HepG2 (cell line): ENCODE measurements around the gene SMOC1. TPM values are rescaled to one million over a fixed set of nuclear protein-coding genes. Genes with fewer than 3 reads are reported as not detected.
A peak's percentile ranks its signal among the peaks of the same experiment; 100 is the strongest.

Experiments used
- ARNTL ChIP-seq: sonication (generic); formaldehyde crosslinking; IDR thresholded peaks from 2 replicates; pipeline ENCODE4 v1.4.0; 2020; ENCODE audit warnings: mild to moderate bottlenecking, missing genetic modification reagents
- CC2D1A ChIP-seq: sonication (generic); formaldehyde crosslinking; IDR thresholded peaks from 2 replicates; pipeline ENCODE4 v1.8.1; 2023; ENCODE audit warnings: mild to moderate bottlenecking, missing genetic modification reagents
- CSRNP2 ChIP-seq: sonication (generic); formaldehyde crosslinking; conservative IDR thresholded peaks from 2 replicates; pipeline ENCODE4 v1.8.0; 2022; ENCODE audit warnings: low read depth, missing genetic modification reagents
- GRHL1 ChIP-seq: sonication (generic); formaldehyde crosslinking; conservative IDR thresholded peaks from 2 replicates; pipeline ENCODE4 v1.8.0; 2022; ENCODE audit warnings: missing genetic modification reagents
- HES4 ChIP-seq: sonication (generic); formaldehyde crosslinking; IDR thresholded peaks from 2 replicates; pipeline ENCODE4 v1.9.0; 2021; ENCODE audit warnings: mild to moderate bottlenecking, missing genetic modification reagents, borderline replicate concordance
- HMG20A ChIP-seq: IDR thresholded peaks from 2 replicates; pipeline ENCODE4 v1.6.1; 2016; ENCODE audit warnings: borderline replicate concordance
- HMGXB3 ChIP-seq: sonication (generic); formaldehyde crosslinking; IDR thresholded peaks from 2 replicates; pipeline ENCODE4 v1.4.0; 2020; ENCODE audit warnings: missing genetic modification reagents, borderline replicate concordance
- HOXA9 ChIP-seq: sonication (generic); formaldehyde crosslinking; IDR thresholded peaks from 2 replicates; pipeline ENCODE4 v1.8.1; 2022; ENCODE audit warnings: missing genetic modification reagents, mild to moderate bottlenecking, moderate library complexity, borderline replicate concordance
- KAT8 ChIP-seq: IDR thresholded peaks from 2 replicates; pipeline ENCODE4 v1.6.1; 2016; ENCODE audit warnings: missing genetic modification reagents, missing compliant biosample characterization
- KDM5A ChIP-seq: fragments of 200-600 bp; sonication (generic); IDR thresholded peaks from 2 replicates; pipeline ENCODE4 v1.7.0; 2018; ENCODE audit warnings: antibody characterized with exemption, mild to moderate bottlenecking, low read length, borderline replicate concordance
- MIER3 ChIP-seq: IDR thresholded peaks from 2 replicates; pipeline ENCODE4 v1.6.1; 2016; ENCODE audit warnings: missing compliant biosample characterization, borderline replicate concordance
- PRDM10 ChIP-seq: sonication (generic); formaldehyde crosslinking; IDR thresholded peaks from 2 replicates; pipeline ENCODE4 v1.4.0; 2020; ENCODE audit warnings: low read depth, missing genetic modification reagents
- ZBTB44 ChIP-seq: sonication (generic); formaldehyde crosslinking; IDR thresholded peaks from 2 replicates; pipeline ENCODE4 v1.4.0; 2020; ENCODE audit warnings: missing genetic modification reagents
- ZBTB7A ChIP-seq: sonication (generic); formaldehyde crosslinking; IDR thresholded peaks from 2 replicates; pipeline ENCODE4 v1.8.0; 2022; ENCODE audit warnings: mild to moderate bottlenecking, missing genetic modification reagents
- ZMYM3 ChIP-seq: sonication (generic); formaldehyde crosslinking; IDR thresholded peaks from 2 replicates; pipeline ENCODE4 v1.5.1; 2020; ENCODE audit warnings: mild to moderate bottlenecking, missing genetic modification reagents
- ZNF33A ChIP-seq: sonication (generic); formaldehyde crosslinking; IDR thresholded peaks from 2 replicates; pipeline ENCODE4 v1.5.1; 2020; ENCODE audit warnings: missing genetic modification reagents, mild to moderate bottlenecking, moderate library complexity, borderline replicate concordance
- ZNF788 ChIP-seq: sonication (generic); formaldehyde crosslinking; IDR thresholded peaks from 2 replicates; pipeline ENCODE4 v1.5.0; 2020; ENCODE audit warnings: mild to moderate bottlenecking, missing genetic modification reagents, borderline replicate concordance
- polyA plus RNA-seq, 8 experiments: library from polyadenylated mRNA; depleted of rRNA in 3 of 8; stranded (reverse) in 7 of 8; unstranded in 1 of 8; fragments of >200 nt; fragmentation: Illumina TruSeq in 4 of 8; extraction: Trizol in 4 of 8; gene quantifications; 2 replicates each; pipeline versions ENCODE4 v1.2.1 to v1.2.3, GENCODE V29; 2011 to 2016; ENCODE audit warnings: low read depth in 4 of 8, missing spikeins in 1 of 8, mixed read lengths in 1 of 8; ENCODE audit not compliant: insufficient read depth in 1 of 8
- total RNA-seq, 5 experiments: library from RNA; depleted of rRNA; stranded (reverse); fragments of >200 nt; fragmentation: Illumina TruSeq; extraction: Trizol; gene quantifications; 2 replicates each; pipeline ENCODE4 v1.2.3, GENCODE V29; 2016; ENCODE audit warnings: low read depth in 1 of 5

The SMOC1 gene
- total and polyA plus RNA-seq, 2 of the 13 experiments (the other 11 are each of a cell fraction or from before 2014, with no cell fraction given) = 17.8 to 35.6 TPM

GRCh38 chr14:69848156-69848555 is 31.1 kb upstream of the SMOC1 start (continued):
- TF ChIP-seq ARNTL (CRISPR knock-in tag) = no peak
- no peak for TF ChIP-seq ZNF33A (CRISPR knock-in tag)
- no peak for TF ChIP-seq HMGXB3 (CRISPR knock-in tag)
- no peak for TF ChIP-seq ZNF788 (CRISPR knock-in tag)
- no peak for TF ChIP-seq ZBTB44
- no peak for TF ChIP-seq HOXA9
- TF ChIP-seq CC2D1A = no peak
- TF ChIP-seq GRHL1 (CRISPR knock-in tag) = no peak
- TF ChIP-seq ZMYM3 (CRISPR knock-in tag) = no peak
- no peak for TF ChIP-seq PRDM10
- TF ChIP-seq MIER3 = no peak
- peak; percentile 54; the same call in 1 of the 2 replicates for TF ChIP-seq HMG20A (CRISPR knock-in tag)
- no peak for TF ChIP-seq KDM5A
- TF ChIP-seq ZBTB7A (CRISPR knock-in tag) = no peak
- TF ChIP-seq HES4 (CRISPR knock-in tag) = no peak
- TF ChIP-seq KAT8 = no peak
- TF ChIP-seq CSRNP2 = no peak
